Esophagus muscularis mucosa (tissue), 4 donors: ENCODE results near the gene APOL2. TPM values are rescaled to one million over a fixed set of nuclear protein-coding genes. Genes with fewer than 3 reads are reported as not detected.

Source experiments
- DNase-seq: peaks from one replicate; pipeline ENCODE4 v3.0.0-alpha.2; 2017; ENCODE audit errors: extremely low spot score
- H3K27ac ChIP-seq, 4 donors: fragments of 200-600 bp; sonication (generic); replicated peaks in 1 of 4; 1 replicate in 3 of 4; 2 replicates in 1 of 4; pipeline ENCODE4 v1.5.1; 2016 to 2019; ENCODE audit warnings: mild to moderate bottlenecking in 1 of 4
- H3K27me3 ChIP-seq, 4 donors: fragments of 200-600 bp; sonication (generic); one replicate each; pipeline versions ENCODE4 v1.5.1 to v1.6.0; 2016 to 2019
- H3K36me3 ChIP-seq, 4 donors: fragments of 200-600 bp; sonication (generic); one replicate each; pipeline ENCODE4 v1.5.1; 2016 to 2019
- H3K4me1 ChIP-seq, 4 donors: fragments of 200-600 bp; sonication (generic); one replicate each; pipeline ENCODE4 v1.5.1; 2016 to 2019
- H3K4me3 ChIP-seq, 4 donors: fragments of 200-600 bp; sonication (generic); 1 replicate in 2 of 4; 2 replicates in 2 of 4; pipeline ENCODE4 v1.5.1; 2016 to 2019; ENCODE audit warnings: mild to moderate bottlenecking in 4 of 4, moderate library complexity in 1 of 4
- H3K9me3 ChIP-seq, 4 donors: fragments of 200-600 bp; sonication (generic); 1 replicate in 3 of 4; 2 replicates in 1 of 4; pipeline ENCODE4 v1.5.1; 2016 to 2019
- EP300 ChIP-seq: sonication (generic); formaldehyde crosslinking; IDR thresholded peaks from one replicate; pipeline ENCODE4 v1.6.1; 2017; ENCODE audit warnings: antibody characterized with exemption
- POLR2A ChIP-seq: fragments of 450-650 bp; IDR thresholded peaks from one replicate; pipeline ENCODE4 v1.6.1; 2017; ENCODE audit warnings: antibody characterized with exemption, moderate library complexity, mild to moderate bottlenecking, low read depth
- POLR2AphosphoS5 ChIP-seq, 2 donors: sonication (generic); formaldehyde crosslinking; IDR thresholded peaks; one replicate each; pipeline ENCODE4 v1.6.1; 2017; ENCODE audit warnings: antibody characterized with exemption in 2 of 2
- WGBS: methylation state at CpG from one replicate; pipeline ENCODE4 v1.1.5; 2018; 5-methylcytosine and 5-hydroxymethylcytosine counted together
- intact Hi-C: fragments of 100-400 bp; cut with DNase I; formaldehyde crosslinking; loops from one replicate; pipeline ENCODE4 v1.15.1; 2023
- total RNA-seq, 4 donors: library from RNA; depleted of rRNA; stranded (reverse); fragments of >200 nt; gene quantifications; one replicate each; pipeline versions ENCODE4 v1.1.0 to v1.2.1, GENCODE V29; 2016
- TF ChIP-seq, protein P1 (sequence below), 3 experiments: fragments of 200-600 bp in 2 of 3; fragments of 450-650 bp in 1 of 3; sonication (generic) in 2 of 3; IDR thresholded peaks; one replicate each; pipeline ENCODE4 v1.5.1; 2017 to 2019; ENCODE audit warnings: antibody characterized with exemption in 3 of 3, mild to moderate bottlenecking in 2 of 3, moderate library complexity in 1 of 3

The APOL2 gene
- total RNA-seq, 4 donors from 2014 or later: 22.0 to 41.9 (median 34.4) TPM

DNA sequence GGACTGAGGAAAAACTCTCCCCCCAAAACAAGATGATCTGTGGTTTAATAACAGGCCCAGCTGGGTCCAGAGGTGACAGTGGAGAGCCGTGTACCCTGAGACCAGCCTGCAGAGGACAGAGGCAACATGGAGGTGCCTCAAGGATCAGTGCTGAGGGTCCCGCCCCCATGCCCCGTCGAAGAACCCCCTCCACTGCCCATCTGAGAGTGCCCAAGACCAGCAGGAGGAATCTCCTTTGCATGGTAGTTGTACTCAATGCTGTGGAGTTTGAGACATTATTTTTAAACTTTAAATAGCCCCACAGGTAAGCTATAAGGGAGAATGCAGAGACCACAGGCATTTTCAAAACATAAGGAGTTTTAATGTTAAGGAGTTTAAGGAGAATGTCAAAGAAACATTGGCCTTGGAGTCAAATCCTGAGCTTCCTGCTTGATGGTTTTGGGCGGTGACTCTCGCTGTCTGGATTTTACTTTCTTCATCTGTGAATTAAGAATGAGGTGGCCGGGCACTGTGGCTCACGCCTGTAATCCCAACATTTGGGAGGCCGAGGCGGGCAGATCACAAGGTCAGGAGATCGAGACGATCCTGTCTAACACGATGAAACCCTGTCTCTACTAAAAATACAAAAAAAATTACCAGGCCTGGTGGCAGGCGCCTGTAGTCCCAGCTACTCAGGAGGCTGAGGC lies 20.4 kb upstream of the APOL2 start:
- Histone ChIP-seq H3K4me3 (no peak overlapping the region), H3K36me3 (peaks cover 0 to 47% (median 36%) of the 10 kb centered on the region in 4 donors), H3K27me3 (no peaks in the 10 kb centered on the region), H3K27ac (peak overlapping the region; percentile 52 to 68 (median 64)), H3K4me1 (peaks cover 33 to 49% (median 41%) of the 10 kb centered on the region in 4 donors), H3K9me3 (no peaks in the 10 kb centered on the region)
- WGBS: 71% methylated on average over 11 of the region's 14 CpGs
- DNase-seq: no peak
- TF ChIP-seq EP300 (no peak), POLR2AphosphoS5 (IDR thresholded peaks at IDR 0.05) (no peak), POLR2A (no peak)
- TF ChIP-seq, protein P1, sequence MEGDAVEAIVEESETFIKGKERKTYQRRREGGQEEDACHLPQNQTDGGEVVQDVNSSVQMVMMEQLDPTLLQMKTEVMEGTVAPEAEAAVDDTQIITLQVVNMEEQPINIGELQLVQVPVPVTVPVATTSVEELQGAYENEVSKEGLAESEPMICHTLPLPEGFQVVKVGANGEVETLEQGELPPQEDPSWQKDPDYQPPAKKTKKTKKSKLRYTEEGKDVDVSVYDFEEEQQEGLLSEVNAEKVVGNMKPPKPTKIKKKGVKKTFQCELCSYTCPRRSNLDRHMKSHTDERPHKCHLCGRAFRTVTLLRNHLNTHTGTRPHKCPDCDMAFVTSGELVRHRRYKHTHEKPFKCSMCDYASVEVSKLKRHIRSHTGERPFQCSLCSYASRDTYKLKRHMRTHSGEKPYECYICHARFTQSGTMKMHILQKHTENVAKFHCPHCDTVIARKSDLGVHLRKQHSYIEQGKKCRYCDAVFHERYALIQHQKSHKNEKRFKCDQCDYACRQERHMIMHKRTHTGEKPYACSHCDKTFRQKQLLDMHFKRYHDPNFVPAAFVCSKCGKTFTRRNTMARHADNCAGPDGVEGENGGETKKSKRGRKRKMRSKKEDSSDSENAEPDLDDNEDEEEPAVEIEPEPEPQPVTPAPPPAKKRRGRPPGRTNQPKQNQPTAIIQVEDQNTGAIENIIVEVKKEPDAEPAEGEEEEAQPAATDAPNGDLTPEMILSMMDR (IDR thresholded peaks at IDR 0.05): no peak
- intact Hi-C loops: loop anchor here (5.0 kb wide), 1 partner anchor 57 kb away; the partner anchor contains the start of gene APOL4

DNA sequence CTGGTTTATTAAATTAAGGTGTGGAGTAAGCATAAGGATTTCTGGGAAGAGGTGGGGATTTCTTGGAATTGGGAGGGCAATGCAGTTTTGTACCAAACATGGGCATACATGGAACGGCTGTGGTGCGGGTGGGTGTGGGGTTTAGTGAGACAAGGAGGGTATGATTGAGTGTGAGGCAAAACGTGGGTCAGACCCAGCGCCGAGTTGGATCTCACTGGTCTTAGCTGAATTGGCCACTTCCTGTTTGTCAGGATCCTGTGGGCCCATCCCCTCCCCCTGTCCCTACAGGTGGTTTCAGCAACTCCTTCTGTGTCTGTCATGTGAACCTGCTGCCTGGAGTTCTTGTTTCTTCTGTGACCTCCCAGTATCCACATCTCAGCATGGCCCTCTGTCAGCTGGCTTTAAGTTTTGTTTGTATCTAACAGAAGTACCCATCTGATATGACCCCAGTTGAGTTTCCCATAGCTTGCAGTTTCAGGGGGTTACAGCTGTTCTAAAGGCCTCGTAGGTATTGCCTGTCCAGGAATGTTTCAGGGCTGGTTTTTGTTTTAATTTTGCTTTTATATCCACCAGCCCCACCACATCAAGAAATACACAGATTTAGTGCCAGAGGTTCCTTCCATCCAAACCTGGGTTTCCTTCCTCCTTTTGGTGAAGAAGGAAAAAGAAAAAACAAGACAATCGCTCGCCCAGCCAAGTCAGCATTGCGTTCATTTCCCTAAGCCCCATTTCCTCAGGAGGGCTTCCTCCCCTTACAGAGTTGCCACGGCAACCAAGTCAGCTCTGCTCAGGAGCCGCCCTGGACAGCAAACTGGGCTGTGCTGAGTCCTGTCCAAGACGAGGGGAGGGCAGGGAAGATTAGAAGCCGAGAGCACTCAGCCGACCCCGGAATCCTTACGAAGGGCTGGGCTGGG lies 19.6 kb upstream of the APOL2 start:
- Histone ChIP-seq H3K9me3 (no peaks in the 10 kb centered on the region), H3K4me3 (no peak overlapping the region), H3K27me3 (no peaks in the 10 kb centered on the region), H3K36me3 (peaks cover 0 to 42% (median 34%) of the 10 kb centered on the region in 4 donors), H3K27ac (peak overlapping the region; percentile 52 to 68 (median 64)), H3K4me1 (peaks cover 41 to 57% (median 49%) of the 10 kb centered on the region in 4 donors)
- TF ChIP-seq POLR2A (no peak), POLR2AphosphoS5 (IDR thresholded peaks at IDR 0.05) (no peak), EP300 (no peak)
- TF ChIP-seq, protein P1 (IDR thresholded peaks at IDR 0.05): no peak
- DNase-seq: no peak
- intact Hi-C loops: loop anchor here (5.0 kb wide), 1 partner anchor 57 kb away; the partner anchor contains the start of gene APOL4
- WGBS: 30% methylated on average over 15 of the region's 16 CpGs

DNA sequence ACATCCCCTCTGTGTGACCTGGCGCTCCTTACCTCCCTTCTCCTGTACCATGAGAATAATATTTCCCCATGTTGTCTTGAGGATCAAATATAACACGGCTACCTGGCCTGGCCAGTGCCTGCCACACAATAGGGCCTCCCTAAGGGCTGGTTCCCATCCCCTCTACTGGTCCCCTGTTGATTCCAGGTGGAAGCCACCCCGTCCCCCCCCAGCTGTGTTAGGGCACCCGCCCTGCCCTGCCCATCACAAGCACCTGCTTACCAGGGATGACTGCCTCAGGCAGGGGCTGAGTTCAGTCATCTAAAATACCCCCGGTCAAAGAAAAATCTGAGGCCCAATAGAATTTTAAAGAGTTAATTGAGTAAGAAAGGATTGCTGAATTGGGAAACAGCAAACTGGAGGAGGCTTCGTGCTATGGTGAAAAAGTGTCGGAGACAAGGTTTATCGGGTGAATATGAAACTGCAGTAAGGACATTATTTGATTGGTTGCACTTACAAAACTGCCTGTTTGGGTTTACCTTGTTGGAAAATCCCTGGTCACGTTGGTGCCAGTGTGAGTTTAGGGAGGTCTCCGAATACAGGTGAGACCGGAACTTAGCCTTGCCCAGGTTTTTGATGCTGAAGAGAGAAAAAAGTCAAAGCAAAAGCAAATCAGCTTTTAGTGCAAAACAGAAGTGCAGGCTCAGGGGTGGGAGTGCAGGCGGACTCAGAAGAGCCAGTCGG lies 18.8 kb upstream of the APOL2 start:
- 81% methylated on average over 11 of the region's 13 CpGs for WGBS
- Histone ChIP-seq H3K36me3 (peaks cover 0 to 41% (median 29%) of the 10 kb centered on the region in 4 donors), H3K27ac (peak overlapping the region; percentile 52 to 68 (median 64)), H3K9me3 (no peaks in the 10 kb centered on the region), H3K27me3 (no peaks in the 10 kb centered on the region), H3K4me3 (no peak overlapping the region), H3K4me1 (peaks cover 48 to 65% (median 57%) of the 10 kb centered on the region in 4 donors)
- intact Hi-C loops: loop anchor here (5.0 kb wide), 1 partner anchor 56 kb away; the partner anchor contains the start of gene APOL4
- DNase-seq: no peak
- no peak for TF ChIP-seq EP300
- no peak for TF ChIP-seq POLR2A
- TF ChIP-seq, protein P1 (IDR thresholded peaks at IDR 0.05): no peak
- no peak for TF ChIP-seq POLR2AphosphoS5 (IDR thresholded peaks at IDR 0.05)

DNA sequence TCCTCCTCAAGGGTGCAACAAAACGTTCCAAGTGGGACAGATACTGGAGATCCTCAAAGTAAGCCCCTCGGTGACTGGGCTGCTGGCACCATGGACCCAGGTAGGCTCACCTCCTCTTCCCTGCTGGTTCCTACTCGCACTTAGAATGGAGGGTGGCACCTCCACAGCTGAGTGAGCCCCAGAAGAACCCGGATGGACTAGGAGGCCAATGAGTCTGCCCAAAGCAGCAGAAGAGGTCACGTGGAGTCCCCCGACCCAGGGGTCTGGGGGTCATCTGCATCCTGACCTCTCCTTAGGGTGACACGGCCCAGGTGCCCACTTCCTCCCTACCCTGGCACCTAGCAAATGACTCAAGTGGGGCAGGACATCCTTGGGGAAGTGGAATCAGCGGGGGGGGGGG lies 18.0 kb upstream of the APOL2 start:
- Histone ChIP-seq H3K36me3 (peaks cover 0 to 34% (median 23%) of the 10 kb centered on the region in 4 donors), H3K27ac (peak overlapping the region in 2 of 4 donors; percentile 61 to 67), H3K4me3 (no peak overlapping the region), H3K4me1 (peaks cover 50 to 73% (median 65%) of the 10 kb centered on the region in 4 donors), H3K27me3 (no peaks in the 10 kb centered on the region), H3K9me3 (no peaks in the 10 kb centered on the region)
- no peak for DNase-seq
- WGBS: 81% methylated on average over 5 of the region's 8 CpGs
- intact Hi-C loops: loop anchor here (5.0 kb wide), 1 partner anchor 55 kb away; the partner anchor contains the start of gene APOL4
- no peak for TF ChIP-seq EP300
- TF ChIP-seq POLR2AphosphoS5 (IDR thresholded peaks at IDR 0.05): no peak
- TF ChIP-seq, protein P1 (IDR thresholded peaks at IDR 0.05): no peak
- TF ChIP-seq POLR2A: no peak
